ENCODE measurements around the gene POU6F2. TPM values are rescaled to one million over a fixed set of nuclear protein-coding genes. Genes with fewer than 3 reads are reported as not detected.

POU6F2 gene
- total and polyA plus RNA-seq, 2 of the 4 experiments (the other 2 are of a cell fraction): not detected

GRCh38 chr7:39073432-39073831, 95.7 kb downstream of the POU6F2 start:
- in situ Hi-C loops (cut with MboI; ENCODE audit: low sequenced_read_pairs) (no loop called here), dilution Hi-C loops (cut with HindIII; ENCODE audit: low sequenced_read_pairs, unreplicated experiment) (no loop called here)

More at GRCh38 chr7:39073432-39073831, 95.7 kb downstream of the POU6F2 start:
- ChIA-PET POLR2A (ENCODE audit: unreplicated experiment) (no interaction called here), CTCF (no interaction called here)
- intact Hi-C loops (cut with micrococcal nuclease): loop anchor here (10.0 kb wide), 1 partner anchor 391 kb away; no protein-coding TSS in a partner anchor
- Histone ChIP-seq H3K4me2 (ENCODE audit: low read depth, low read length) (no peak overlapping the region), H3K9me1 (ENCODE audit: insufficient read depth, low read length) (no peaks in the 10 kb centered on the region), H3K79me1 (ENCODE audit: low read depth in 1 of 2, low read length in 2 of 2) (no peaks in the 10 kb centered on the region), H4K5ac (ENCODE audit: low read depth, low read length) (no peak overlapping the region), H3K23ac (ENCODE audit: low read depth, low read length) (no peak overlapping the region), H3K27me3 (ENCODE audit: control insufficient read depth, insufficient read depth, low read length) (no peaks in the 10 kb centered on the region; the same call in 1 of the 2 replicates), H4K8ac (ENCODE audit: low read depth in 2 of 2, low read length in 2 of 2) (no peak overlapping the region), H3K14ac (replicated peaks; ENCODE audit: low read depth, low read length) (no peak overlapping the region), H3K36me3 (ENCODE audit: control insufficient read depth, insufficient read depth, low read length) (no peaks in the 10 kb centered on the region), H2BK120ac (ENCODE audit: low read depth, low read length) (no peak overlapping the region), H3K18ac (ENCODE audit: low read depth, low read length) (no peak overlapping the region), H2AFZ (replicated peaks; ENCODE audit: low read length, poor library complexity) (no peak overlapping the region), H2AK5ac (ENCODE audit: low read depth, low read length) (no peak overlapping the region), H3K9ac (ENCODE audit: low read depth, low read length) (no peak overlapping the region), H2BK20ac (ENCODE audit: low read depth, low read length) (no peak overlapping the region), H4K91ac (ENCODE audit: insufficient read depth, low read depth, low read length) (no peak overlapping the region), H2BK5ac (ENCODE audit: low read depth, low read length, poor library complexity, severe bottlenecking) (no peak overlapping the region), H2AK9ac (replicated peaks; ENCODE audit: low read depth, low read length, poor library complexity) (no peak overlapping the region), H2BK15ac (ENCODE audit: low read depth, low read length) (no peak overlapping the region), H3K4me3 (ENCODE audit: insufficient read depth, low read depth, low read length) (no peak overlapping the region), H3K4ac (ENCODE audit: low read depth, low read length) (no peak overlapping the region), H3K56ac (ENCODE audit: extremely low read depth, insufficient read depth, low read length) (no peak overlapping the region), H3K4me1 (ENCODE audit: control insufficient read depth, insufficient read depth, low read length) (no peaks in the 10 kb centered on the region), H3K27ac (ENCODE audit: insufficient read depth, low read length) (no peak overlapping the region), H3K9me3 (ENCODE audit: control insufficient read depth, insufficient read depth, low read length) (no peaks in the 10 kb centered on the region), H4K20me1 (ENCODE audit: insufficient read depth, low read length) (no peaks in the 10 kb centered on the region)
- no peak for ATAC-seq (ENCODE audit: low read depth)
- no peak for TF ChIP-seq MAZ (IDR thresholded peaks at IDR 0.05; ENCODE audit: borderline replicate concordance, low read depth, low read length)
- TF ChIP-seq NFE2L2 (IDR thresholded peaks at IDR 0.05; ENCODE audit: low read depth, low read length): no peak
- no peak for TF ChIP-seq POLR2A (IDR thresholded peaks at IDR 0.05; ENCODE audit: low read depth, low read length)
- TF ChIP-seq, protein P1, sequence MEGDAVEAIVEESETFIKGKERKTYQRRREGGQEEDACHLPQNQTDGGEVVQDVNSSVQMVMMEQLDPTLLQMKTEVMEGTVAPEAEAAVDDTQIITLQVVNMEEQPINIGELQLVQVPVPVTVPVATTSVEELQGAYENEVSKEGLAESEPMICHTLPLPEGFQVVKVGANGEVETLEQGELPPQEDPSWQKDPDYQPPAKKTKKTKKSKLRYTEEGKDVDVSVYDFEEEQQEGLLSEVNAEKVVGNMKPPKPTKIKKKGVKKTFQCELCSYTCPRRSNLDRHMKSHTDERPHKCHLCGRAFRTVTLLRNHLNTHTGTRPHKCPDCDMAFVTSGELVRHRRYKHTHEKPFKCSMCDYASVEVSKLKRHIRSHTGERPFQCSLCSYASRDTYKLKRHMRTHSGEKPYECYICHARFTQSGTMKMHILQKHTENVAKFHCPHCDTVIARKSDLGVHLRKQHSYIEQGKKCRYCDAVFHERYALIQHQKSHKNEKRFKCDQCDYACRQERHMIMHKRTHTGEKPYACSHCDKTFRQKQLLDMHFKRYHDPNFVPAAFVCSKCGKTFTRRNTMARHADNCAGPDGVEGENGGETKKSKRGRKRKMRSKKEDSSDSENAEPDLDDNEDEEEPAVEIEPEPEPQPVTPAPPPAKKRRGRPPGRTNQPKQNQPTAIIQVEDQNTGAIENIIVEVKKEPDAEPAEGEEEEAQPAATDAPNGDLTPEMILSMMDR (conservative IDR thresholded peaks at IDR 0.05; ENCODE audit: low read depth, low read length): no peak
- no peak for TF ChIP-seq MXI1 (IDR thresholded peaks at IDR 0.05; ENCODE audit: borderline replicate concordance, low read depth, low read length)
- TF ChIP-seq, protein P2, sequence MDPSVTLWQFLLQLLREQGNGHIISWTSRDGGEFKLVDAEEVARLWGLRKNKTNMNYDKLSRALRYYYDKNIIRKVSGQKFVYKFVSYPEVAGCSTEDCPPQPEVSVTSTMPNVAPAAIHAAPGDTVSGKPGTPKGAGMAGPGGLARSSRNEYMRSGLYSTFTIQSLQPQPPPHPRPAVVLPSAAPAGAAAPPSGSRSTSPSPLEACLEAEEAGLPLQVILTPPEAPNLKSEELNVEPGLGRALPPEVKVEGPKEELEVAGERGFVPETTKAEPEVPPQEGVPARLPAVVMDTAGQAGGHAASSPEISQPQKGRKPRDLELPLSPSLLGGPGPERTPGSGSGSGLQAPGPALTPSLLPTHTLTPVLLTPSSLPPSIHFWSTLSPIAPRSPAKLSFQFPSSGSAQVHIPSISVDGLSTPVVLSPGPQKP (IDR thresholded peaks at IDR 0.05; ENCODE audit: borderline replicate concordance, low read depth, low read length): no peak
- TF ChIP-seq, protein P3, sequence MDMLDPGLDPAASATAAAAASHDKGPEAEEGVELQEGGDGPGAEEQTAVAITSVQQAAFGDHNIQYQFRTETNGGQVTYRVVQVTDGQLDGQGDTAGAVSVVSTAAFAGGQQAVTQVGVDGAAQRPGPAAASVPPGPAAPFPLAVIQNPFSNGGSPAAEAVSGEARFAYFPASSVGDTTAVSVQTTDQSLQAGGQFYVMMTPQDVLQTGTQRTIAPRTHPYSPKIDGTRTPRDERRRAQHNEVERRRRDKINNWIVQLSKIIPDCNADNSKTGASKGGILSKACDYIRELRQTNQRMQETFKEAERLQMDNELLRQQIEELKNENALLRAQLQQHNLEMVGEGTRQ (IDR thresholded peaks at IDR 0.05; ENCODE audit: low read depth, low read length): no peak
- TF ChIP-seq BHLHE40 (IDR thresholded peaks at IDR 0.05; ENCODE audit: low read depth, low read length): no peak
- TF ChIP-seq RAD21 (IDR thresholded peaks at IDR 0.05; ENCODE audit: low read length): no peak
- no peak for TF ChIP-seq SMC3 (IDR thresholded peaks at IDR 0.05; ENCODE audit: low read depth, low read length)
- TF ChIP-seq CHD1 (IDR thresholded peaks at IDR 0.05; ENCODE audit: low read depth, low read length): no peak
- TF ChIP-seq FOS (IDR thresholded peaks at IDR 0.05; ENCODE audit: low read depth, low read length): no peak
- TF ChIP-seq CEBPB (IDR thresholded peaks at IDR 0.05; ENCODE audit: low read depth, low read length): no peak
- TF ChIP-seq RCOR1 (IDR thresholded peaks at IDR 0.05; ENCODE audit: insufficient replicate concordance, low read length): no peak
- no peak for TF ChIP-seq MAFK (IDR thresholded peaks at IDR 0.05; ENCODE audit: low read depth, low read length)
- TF ChIP-seq RFX5 (IDR thresholded peaks at IDR 0.05; ENCODE audit: low read depth, low read length): no peak
- DNase-seq: no peak
- WGBS, 2 experiments (ENCODE audit: extremely low coverage in 2 of 2, insufficient read length in 1 of 2): 0% methylated on average over 4 of the region's 8 CpGs; no CpG with 5 or more reads in 1 of the 2 experiments
- no TSS peak for BruUV-seq (replicated peaks)

Measured in IMR-90 (cell line).